Limb (tissue), 2 donors: Measurements from ENCODE around the gene TMEM63B.
"Not testable (repeated sequence)": the region's sequence is repeated elsewhere in the genome, so short reads cannot be mapped to it uniquely, and the experiment has no call there.

Experiments
- DNase-seq, 2 donors: peaks; one replicate each; pipeline ENCODE4 v3.0.0-alpha.2; 2016; ENCODE audit errors: extremely low spot score in 2 of 2

The TMEM63B gene

DNA sequence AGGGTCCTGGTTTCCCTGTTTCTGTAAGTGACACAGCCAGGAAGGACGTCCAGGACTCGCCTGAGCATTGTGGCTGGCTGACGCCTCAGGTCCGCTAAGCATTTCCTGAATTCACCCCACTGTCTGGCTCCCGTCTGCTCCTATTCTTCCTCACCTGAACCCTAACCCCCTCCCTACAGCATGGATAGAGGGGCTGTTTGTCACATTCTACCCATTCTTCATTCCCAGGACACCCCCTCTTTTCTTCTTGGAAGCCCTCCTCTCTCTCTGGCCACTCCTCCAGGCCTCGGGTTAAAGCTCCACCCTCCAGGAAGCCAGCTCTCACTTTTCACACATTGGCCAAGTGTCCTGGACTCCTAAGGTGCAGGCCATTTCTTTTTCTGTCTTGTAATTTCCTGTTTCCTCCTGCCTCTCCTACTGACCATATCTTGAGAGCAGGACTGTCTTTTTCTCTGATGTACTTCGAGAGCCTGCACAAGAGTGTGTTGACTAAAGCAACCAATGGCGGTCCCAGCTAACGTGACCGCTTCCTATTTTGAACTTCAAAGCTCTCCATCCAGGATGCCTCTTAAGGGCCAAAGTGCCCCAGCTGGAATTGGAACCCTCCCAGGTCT is 65.2 kb downstream of the TMEM63B start:
- DNase-seq = no peak

DNA sequence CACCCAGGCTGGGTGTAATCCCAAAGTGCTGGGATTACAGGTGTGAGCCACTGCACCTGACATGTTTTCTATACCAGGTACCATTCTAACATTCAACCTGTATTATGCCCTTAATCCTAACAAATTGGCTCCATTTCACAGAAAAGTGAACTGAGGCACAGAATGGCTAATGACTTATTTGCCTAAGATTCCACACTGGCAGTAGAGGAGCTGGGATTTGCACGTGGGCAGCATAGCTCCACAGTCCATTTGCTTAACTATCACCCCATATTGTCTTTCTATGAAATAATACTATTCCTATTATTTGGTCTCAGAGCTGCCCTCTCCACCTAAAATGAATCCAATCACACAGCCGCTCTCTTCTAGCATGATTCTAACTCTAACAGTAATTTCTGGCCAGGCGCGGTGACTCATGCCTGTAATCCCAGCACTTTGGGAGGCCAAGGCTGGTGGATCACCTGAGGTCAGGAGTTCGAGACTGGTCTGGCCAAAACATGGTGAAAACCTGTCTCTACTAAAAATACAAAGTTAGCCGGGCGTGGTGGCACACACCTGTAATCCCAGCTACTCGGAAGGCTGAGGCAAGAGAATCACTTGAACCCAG is 66.1 kb downstream of the TMEM63B start:
- no peak for DNase-seq

DNA sequence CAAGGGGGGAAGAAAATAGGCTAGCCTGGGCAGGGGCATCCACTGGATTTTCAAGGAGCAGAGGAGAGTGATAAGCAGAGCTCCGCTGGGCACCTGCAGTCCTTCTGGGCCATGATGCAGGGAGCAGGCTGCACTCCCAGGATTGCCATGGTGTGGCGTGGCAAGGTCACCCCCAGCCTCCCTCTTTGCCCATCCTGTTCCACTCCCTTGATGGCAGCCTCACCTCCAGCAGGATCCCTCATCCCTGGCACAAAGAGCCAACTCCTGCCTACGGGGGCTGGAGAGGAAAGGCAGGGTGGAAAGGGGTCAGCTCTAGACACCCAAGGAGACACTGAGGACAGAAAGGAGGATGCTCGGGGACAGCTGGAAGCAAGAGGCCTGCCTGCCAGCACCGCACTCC is 67.0 kb downstream of the TMEM63B start:
- no peak for DNase-seq

DNA sequence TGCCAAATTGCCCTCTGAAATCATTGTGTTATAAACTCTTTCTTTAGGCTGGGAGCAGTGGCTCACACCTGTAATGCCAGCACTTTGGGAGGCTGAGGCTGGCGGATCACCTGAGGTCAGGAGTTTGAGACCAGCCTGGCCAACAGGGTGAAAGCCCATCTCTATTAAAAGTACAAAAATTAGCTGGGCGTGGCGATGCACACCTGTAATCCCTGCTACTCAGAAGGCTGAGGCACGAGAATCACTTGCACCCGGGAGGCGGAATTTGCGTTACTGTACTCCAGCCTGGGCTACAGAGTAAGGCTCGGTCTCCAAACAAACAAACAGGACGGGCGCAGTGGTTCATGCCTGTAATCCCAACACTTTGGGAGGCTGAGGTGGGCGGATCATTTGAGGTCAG is 69.0 kb downstream of the TMEM63B start:
- not testable (repeated sequence) for DNase-seq

DNA sequence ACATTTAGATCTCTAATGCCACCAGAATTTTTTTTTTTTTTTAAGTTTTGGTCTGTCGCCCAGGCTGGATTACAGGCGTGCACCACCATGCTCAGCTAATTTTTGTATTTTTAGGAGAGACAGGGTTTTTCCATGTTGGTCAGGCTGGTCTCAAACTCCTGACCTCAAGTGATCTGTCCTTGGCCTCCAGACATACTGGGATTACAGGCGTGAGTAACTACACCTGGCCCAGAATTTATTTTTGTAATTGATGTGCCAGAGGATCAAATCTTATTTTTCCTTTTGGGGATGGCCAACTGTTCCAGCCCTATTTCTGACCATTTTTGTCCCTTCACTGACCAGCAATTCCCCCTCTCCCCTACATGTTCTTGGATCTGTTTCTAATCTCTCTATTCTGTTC is 71.3 kb downstream of the TMEM63B start:
- no peak for DNase-seq

DNA sequence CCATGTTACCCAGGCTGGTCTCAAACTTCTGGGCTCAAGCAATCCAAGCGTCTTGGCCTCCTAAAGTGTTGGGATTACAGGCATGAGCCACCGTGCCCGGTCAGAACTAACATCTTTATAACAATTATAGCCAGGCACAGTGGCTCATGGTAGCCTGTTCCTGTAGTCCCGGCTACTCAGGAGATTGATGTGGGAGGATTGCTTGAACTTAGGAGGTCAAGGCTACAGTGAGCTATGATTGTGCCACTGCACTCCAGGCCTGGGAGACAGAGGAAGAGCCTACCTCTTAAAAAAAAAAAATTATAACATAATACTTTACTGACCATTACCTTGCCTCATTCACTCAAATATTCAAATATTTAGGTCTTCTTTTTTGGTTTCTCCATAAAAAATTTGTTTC is 72.5 kb downstream of the TMEM63B start:
- no peak for DNase-seq

DNA sequence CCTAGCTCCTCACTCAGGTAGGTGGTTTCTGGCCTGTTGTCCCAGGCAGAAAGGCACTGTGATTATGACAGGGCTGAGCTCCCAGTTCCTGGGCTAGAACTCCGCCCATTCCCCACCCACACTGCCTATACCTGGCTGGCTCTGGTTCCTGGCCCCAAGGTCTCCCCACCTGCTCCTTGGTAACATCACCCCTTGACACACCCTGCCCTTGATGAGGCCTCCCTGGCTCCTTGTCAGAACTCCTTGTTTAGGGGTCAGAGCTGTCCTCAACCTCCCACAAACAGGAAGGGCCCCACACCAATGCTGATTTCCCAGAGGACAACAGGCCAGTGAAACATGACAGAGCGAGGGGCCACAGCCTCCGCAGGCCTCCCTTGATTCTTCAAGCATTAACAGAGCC is 73.8 kb downstream of the TMEM63B start:
- no peak for DNase-seq

DNA sequence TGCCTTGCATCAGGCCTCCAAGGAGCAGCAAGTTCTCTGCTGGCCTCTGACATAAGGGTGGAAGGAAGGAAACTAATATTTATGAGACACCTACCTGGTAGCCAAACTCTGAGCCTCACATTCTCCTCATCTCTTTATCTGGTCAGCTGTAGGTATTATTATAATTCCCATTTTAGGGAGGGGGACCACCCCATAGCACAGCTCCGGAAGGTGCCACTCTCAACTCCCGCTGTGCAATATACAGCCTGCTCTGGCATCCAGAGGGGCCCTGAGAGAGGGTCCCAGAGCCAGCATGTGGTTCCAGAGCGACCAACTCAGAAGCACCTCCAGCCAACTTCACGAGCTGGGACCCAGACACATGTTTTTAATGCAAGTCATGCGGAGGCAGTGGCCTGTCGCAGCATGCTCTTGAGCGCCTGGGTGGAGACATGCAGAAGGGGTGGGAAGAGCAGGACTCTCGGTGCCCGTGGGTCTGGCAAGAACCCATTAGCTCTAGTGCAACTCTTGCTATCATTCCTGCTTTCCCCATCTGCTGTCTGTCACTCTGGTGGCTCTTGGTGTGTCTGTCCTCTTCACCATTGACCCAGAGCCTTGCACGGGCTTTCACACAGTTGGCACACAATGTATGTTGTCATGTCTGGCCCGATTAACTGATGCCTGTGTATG is 74.4 kb downstream of the TMEM63B start:
- DNase-seq = no peak

DNA sequence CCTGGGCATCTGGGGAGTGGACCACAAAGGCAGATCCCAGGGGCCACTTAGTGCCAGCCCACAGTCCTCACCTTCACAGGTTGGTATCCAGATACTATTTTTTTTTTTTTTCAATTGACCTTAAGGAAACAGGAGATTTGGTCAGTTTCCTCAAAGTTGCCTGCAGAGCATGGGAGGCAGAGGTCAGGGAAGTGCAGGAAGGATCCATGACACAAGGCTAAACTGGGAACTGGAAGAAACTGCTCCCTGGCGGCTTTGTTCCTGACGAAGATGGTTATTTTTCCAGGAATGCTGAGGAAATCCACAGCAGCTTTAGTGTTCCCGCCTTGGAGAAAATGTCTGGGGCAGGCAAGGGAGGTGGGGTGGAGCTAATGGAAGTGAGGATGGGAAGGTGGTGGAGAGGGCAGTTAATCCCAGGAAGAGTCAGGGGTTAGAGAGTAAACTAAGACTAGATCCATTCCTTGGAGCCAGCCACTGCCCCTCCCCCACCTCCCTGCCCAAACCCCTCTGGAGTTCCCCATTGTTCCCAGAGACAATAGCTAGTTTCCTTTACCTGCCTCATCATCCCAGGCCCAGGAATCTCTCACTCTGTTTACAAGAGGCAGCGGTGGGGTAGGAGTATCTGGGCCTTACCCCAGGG is 75.1 kb downstream of the TMEM63B start:
- DNase-seq = no peak

DNA sequence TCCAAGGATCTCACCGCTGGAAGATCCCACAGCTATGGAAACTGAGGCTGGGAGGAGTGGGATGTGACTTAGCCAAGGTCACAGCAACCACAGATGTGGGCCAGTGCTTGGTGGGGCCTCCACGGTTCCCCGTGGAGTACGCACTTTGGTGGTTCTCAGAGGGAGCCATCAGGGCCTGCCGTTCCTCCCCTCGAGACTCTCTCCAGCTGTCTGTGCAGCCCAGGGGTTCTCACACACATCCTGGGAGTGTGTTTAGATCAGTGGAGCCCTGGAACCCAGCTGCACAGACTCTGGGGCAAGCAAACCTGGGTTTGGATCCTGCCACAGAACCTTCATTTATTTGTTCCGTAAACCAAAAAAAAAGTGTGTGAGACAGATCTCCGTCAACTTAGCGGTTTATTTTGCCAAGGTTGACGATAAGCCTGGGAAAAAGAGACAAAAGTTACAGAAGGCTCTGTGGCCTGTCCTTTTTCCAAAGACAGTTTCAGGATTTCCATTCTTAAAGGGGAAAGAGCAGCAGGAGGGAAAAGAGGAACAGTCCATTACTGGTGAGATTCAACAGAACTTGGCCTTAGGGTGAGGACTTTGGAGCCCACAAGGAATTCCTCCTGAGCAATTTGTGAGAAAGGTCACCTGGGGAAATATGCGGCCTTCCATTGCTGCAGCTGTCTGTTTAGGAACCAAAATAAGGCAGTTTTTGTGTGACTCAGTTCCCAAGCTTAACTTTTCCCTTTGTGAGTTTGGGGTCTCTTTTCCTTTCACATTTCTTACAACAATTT is 75.8 kb downstream of the TMEM63B start:
- no peak for DNase-seq

DNA sequence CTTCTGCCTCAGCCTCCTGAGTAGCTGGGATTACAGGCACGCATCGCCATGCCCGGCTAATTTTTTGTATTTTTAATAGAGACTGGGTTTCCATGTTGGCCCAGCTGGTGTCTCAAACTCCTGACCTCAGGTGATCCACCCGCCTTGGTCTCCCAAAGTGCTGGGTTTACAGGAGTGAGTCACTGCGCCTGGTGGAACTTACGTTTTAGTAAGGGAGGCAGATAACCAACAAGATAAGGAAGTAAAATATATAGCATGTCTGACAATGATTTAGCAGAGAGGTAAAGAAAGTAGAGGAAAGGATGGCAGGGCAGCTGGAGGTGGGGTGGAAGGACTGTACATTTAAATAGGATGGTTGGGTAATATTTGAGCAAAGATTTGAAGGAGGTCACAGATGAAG is 76.6 kb downstream of the TMEM63B start:
- DNase-seq = no peak
